SU-DHL-6 (cell line): ENCODE data around the gene MDFIC.

ENCODE experiments used
- CTCF ChIP-seq: fragments of 200-600 bp; sonication (generic); IDR thresholded peaks from one replicate; pipeline ENCODE4 v1.5.1; 2017; ENCODE audit warnings: antibody characterized with exemption, mild to moderate bottlenecking, low read length, moderate library complexity; ENCODE audit not compliant: insufficient read depth, poor library complexity, severe bottlenecking
- EZH2phosphoT487 ChIP-seq: fragments of 200-600 bp; sonication (generic), shearing (Covaris generic); conservative IDR thresholded peaks from 2 replicates; pipeline ENCODE4 v1.6.1; 2018; ENCODE audit warnings: mild to moderate bottlenecking, antibody characterized with exemption, low read length, moderate library complexity, mixed read lengths

GRCh38 chr7:115040057-115040456 lies 118.2 kb downstream of the MDFIC start:
- TF ChIP-seq CTCF (no peak), EZH2phosphoT487 (no peak)
